ENCODE results near the gene DNAJA2.
A peak's percentile ranks its signal among the peaks of the same experiment; 100 is the strongest.
"Not testable (repeated sequence)": the region's sequence is repeated elsewhere in the genome, so short reads cannot be mapped to it uniquely, and the experiment has no call there.

Gene DNAJA2

DNA sequence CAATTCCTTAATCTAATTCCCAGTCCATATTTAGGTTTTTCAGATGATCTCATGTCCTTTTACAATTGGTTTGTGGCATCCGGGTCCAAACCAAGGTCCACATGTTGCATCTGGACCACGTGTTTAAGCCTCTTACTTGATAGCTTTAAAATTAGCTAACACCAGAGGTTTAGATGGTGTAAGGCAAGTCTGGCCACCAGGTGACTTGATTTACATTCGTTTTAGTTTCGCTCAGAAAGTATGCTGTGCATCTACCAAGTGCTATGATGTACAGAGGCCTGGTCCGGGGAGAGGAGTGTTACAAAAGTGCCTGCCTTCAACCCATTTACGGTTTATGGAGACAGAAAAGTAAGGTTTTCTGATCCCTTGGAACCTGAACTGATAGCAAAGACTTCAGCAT lies 878 bp upstream of the DNAJA2 start:
- DNase-seq: peak; percentile 59

- DNase-seq: no peak
These were observed 486 bp upstream of the DNAJA2 start for GRCh38 chr16:46973996-46974324.

DNA sequence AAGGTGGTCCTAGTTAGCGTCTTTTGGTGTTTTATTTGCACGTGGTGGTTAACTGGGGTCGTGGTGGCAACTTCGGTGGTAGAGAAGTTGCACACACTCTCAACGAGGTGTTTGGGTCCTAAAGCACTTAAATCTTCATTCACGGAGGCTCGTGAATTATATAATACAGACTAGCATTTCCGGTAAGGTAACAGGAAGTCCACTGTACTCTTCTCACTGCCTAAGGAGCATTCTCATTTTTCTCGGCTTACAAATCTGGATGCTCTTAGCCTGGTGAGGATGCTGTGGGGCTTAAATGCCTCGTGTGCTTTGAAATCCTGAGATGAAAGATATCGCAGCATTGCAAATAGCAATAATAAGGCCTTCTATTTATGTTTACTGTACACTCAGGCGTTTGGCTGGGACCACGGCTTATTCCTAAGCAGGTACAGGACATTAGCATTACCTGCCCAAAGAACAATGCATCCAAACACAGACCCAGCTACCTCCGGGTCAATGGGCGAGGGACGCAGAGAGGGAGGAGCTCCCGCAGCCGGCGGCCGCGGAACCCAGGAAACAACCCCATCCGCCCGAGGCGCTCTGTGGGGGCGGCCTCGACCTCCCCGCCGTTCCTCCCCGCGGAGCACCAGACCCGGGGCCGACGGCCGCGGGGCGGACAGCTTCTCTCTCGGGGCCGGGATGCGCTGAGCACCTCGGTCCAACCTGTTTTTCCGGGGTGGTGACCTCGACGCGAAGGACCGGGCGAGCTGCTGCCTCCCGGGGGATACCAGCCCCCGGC lies 856 bp downstream of the DNAJA2 start:
- DNase-seq: peak; percentile 65

DNA sequence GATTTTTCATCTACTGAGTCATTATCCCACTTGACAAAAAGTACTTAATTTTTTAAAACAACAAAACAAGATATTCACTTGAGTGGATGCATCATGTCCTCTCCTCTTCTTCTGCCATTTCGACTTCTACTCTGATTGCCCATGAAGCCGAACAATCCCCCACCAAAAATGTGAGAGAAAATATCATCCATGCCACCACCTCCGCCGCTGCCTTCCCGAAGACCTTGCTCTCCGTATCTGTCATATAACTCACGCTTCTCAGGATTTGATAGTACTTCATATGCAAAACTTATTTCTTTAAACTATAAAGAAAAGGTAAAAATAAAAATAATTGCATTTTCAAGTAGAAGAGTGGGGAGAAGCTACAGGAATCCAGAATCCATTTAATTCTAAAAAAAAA lies 2.2 kb downstream of the DNAJA2 start:
- no peak for DNase-seq

GRCh38 chr16:46970089-46970488 lies 3.4 kb downstream of the DNAJA2 start:
- DNase-seq: no peak

GRCh38 chr16:46968063-46968435 lies 5.4 kb downstream of the DNAJA2 start:
- no peak for DNase-seq

GRCh38 chr16:46962629-46963028 lies 10.8 kb downstream of the DNAJA2 start:
- no peak for DNase-seq

DNA sequence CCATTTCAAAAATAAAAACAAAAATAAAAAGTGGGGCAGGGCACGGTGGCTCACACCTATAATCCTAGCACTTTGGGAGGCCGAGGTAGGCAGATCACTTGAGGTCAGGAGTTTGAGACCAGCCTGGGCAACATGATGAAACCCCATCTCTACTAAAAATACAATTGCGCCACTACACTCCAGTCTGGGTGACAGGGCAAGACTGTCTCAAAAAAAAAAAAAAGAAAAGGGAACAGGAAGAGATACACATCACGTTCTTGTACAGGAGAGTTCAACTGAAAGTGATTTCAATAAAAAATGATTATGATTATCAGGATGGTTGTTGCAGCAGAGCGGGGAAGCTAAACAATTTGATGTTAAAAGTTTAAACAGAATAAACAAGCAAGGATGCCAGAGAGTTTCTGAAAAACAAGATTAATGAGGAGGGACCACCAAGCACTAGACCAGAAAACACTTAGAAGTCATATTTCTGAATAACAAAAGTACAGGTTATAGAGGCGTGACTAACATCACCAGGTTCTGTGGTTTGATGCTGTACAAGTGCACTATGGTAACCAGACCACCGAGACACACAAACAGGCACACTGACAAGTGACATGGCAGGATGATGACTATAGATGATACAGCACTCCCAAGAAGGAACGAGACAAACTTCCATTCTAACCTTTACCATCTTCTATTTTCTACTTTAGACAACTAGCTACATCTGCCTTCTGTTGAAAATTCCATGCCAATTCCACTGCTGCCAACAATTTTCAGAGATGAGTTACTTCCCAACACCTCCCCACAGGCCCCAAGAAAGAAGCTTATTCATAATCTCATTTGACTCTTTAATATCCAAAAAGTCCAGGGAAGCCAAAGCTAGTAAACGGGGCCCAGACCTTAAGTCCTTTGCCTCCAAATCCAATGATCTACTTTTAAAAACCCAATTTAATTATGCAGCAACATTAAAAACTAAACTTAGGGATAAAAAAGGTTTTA lies 11.8 kb downstream of the DNAJA2 start:
- peak; percentile 40 for DNase-seq

- no peak for DNase-seq
These were observed 18.9 kb downstream of the DNAJA2 start for GRCh38 chr16:46954562-46954961.

- DNase-seq: no peak
These were observed 23.5 kb downstream of the DNAJA2 start for GRCh38 chr16:46950009-46950408.

- peak; percentile 33 for DNase-seq
These were observed 24.1 kb downstream of the DNAJA2 start for GRCh38 chr16:46949241-46949892.

DNA sequence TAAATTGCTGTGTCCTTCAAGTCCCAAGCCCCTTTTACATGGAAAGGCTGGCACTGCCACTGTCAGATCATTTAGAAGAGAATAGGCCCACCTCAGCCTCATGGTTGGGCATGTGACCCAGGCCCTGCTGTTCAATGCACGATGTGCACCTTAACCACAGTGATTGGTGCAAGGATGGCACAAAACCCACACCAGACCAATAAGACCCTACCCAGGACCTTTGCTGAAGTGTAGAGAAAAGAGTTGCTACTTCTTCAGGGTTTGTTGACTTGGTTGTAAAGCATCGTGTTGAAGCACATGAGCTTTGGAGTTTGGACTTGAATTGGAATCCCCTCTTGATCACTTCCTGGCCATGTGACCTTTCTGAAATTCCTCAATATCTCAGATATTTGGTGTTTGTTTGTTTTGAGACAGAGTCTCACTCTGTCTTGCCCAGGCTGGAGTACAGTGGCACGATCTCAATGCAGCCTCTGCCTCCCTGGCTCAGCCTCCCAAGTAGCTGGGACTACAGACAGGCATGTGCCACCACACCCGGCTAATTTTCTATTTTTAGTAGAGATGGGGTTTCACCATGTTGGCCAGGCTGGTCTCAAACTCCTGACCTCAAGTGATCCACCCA lies 24.8 kb downstream of the DNAJA2 start:
- DNase-seq: no peak

DNA sequence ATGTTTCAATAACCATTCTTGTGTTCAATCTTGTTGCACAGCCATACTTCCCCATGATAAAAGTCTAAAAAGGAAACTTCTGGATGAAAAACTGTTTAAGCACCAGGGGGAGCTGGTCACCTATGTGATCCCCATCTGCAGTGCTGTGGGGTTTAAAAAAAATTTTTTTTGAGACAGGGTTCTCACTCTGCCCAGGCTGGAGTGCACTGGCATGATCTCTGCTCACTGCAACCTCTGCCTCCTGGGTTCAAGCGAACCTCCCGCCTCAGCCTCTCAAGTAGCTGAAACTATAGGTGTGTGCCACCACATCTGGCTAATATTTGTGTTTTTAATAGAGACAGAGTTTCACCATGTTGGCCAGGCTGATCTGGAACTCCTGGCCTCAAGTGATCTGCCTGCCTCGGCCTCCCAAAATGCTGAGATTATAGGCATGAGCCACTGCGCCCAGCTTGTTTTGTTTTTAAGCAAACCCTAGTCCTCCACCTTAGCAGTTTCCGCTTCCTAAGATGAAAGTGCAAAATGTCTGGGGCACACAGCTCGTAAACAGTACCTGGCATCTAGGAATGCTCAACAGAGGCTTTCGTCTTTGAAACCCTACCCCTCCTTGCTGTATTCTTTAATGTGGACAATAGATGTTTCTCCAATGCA lies 25.4 kb downstream of the DNAJA2 start:
- DNase-seq: peak; percentile 59

DNA sequence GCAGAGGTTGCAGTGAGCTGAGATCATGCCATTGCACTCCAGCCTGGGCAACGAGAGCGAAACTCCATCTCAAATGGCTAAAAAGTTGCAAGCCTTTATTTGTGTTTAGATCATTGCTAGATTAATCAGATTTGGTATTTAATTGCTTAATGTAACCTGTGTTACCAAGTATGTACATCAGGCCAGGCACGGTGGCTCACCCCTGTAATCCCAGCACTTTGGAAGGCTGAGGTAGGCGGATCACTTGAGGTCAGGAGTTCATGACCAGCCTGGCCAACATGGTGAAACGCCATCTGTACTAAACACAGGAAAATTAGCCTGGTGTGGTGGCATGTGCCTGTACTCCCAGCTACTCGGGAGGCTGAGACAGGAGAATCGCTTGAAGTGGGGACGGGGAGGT lies 28.8 kb downstream of the DNAJA2 start:
- DNase-seq: not testable (repeated sequence)

DNA sequence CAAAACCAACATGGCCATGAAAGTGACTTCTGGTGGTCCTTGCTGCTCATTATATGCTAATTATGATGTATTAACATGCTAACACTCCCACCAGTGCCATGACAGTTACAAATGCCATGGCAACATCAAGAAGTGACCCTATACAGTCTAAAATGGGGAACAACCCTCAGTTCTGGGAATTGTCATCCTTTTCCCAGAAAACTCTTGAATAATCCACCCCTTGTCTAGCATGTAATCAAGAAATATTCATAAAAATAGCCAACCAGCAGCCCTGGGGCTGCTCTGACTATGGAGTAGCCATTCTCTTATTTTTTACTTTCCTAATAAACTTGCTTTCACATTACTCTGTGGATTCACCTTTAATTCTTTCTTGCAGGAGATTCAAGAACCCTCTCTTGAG lies 35.9 kb downstream of the DNAJA2 start:
- DNase-seq: no peak

DNA sequence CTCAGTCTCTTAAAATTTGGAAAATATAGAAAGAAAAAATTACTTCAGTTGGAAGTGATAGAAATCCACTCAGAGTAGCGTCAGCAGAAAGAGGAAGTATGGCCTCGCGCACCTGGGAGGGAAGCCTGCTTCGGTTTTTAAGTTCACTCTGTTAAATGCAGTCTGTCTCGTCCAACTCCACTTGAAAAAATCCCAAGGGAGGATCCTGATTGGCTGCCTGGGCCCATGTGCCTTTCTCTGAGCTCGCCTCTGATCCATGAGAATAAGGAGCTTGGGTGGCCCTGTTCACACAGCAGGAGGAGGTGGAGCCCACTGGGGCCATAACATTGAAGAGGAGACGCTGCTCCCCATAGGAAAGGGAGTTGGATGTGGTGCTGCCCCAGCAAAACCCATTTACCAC lies 40.7 kb downstream of the DNAJA2 start:
- DNase-seq: no peak

DNA sequence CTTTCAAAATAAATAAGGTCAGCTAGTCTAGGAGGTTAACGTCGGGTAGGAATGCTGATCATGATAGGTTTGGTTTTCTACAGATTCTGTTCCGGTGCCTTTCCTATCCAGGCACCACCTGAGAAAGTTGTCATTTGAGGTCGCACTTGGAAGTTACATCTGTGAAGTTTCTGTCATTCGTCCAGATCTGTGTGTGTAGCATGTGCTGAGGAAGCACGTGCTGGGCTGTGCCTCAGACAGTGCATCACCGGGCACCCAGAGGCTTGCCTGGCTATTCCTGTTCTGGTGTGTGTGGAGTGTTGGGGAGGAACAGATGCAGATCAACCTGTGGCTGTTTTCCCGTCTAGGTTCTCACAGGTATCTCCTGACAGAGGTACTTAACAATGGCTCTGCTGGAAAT lies 42.6 kb downstream of the DNAJA2 start:
- DNase-seq: no peak

DNA sequence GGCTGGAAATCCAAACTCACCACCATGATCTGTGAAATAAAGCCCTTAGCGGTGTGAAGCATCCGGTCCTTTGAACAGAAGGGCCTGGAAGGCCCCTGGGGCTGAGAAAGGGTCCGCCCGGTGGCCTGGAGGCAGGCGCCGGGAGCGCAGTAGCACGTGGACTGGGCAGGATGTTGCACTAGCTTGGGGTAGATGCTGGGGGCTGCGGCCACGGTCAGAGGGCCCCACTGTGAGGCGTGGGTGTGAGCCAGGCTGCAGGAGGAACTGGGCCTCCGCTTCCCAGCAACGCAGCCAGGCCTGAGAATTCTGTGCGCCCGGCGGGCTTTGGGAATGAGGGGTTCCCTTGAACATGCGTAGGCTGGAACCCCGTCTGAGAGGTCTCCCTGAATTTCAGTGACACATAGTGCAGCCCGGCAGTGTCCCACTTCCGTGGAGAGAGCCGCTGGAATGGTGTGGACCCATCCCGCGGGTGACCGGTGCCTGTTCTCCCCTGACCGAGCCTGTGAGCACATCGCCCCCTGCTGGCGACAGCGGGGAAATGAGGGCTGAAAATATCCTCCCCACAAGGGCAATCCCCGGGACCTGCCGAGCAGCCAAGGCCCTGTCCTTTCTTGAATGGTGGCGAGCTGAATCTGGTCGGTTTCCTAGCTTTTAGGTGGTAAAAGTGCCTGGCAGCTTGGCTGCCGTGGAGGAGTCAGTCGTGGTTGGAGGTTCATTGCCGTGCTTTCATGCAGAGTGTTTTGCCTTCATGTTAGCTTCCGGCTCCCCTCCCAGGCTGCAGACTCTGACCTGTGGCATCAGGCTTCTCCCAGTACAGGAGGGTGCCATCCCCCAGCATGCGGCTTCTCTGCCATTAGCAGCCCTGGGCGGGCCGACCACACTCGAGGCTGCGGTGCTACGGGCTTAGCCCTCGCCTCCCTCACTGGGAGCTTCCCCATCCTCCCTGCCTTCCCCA lies 43.8 kb downstream of the DNAJA2 start:
- DNase-seq: peak; percentile 64

DNA sequence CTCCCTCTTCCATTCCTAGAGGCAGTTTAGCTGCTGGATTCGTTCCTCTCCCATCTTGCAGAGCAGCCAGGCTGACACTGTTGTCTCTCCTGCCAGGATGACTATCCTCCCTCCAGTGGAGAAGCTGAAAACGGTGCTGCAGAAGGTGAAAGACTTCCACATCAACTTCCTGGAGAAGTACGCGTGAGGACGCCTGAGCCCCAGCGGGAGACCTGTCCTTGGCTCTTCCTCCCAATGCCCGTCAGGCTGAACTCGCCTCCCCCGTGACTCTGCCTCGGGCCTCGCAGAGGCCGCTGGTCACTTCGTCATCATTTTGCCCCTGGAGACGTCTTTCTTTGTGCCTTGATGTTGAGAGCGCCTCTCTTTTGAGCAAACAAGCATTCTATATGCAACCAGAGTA lies 44.7 kb downstream of the DNAJA2 start:
- no peak for DNase-seq

DNA sequence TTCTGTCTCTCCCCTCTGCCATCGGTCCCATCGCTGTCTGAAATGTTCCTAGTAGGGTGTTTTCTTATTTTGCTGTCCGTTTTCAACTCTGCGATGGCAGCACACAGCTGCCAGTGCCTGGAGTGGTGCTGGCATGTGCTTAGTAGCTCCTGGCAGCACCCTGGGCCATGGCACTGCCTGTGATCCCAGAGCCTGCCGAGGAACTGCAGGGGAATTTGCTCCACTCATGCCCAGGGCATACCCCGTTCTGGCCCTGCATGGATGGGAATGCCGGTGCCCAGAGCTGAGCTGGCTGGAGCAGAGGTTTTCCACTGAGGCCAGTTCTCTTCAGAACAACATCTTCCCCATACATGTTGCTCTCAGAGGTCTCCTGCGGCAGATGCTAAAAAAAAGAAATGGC lies 46.2 kb downstream of the DNAJA2 start:
- no peak for DNase-seq

DNA sequence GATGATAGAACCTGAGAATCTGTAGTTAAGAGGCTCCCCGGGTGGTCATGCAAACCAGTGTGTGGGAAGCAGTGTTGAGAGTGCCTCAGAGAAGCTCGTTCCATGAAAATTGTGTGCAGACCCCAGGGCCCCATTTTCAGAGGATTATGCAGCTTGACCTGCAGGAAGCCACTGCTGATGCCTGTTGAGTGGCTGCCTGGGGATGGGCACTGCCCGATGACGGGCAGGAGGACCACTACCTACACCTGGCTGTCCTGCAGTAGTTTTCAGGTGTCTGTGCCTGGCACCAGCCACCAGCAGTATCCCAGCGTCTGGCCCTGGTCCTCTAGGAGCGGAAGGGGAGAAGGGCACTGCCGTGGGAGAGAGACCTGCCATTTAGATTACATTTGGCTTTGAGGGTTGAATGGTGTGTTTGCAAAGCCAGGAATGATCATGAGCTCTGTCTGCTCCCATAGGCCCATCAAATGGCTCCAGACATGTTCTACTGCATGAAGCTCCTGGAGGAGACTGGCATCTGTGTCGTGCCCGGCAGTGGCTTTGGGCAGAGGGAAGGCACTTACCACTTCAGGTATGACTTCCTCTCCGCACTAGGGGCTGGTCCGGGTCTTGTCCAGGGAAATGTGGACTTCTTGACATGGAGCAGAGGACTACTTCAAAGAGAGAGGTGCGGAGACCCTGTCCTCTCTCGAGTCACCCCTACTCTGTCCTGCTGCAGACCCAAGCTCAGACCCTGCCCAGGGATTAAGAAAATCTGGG lies 46.8 kb downstream of the DNAJA2 start:
- no peak for DNase-seq
